HepG2 (cell line): Measurements from ENCODE around the gene ULK4. TPM values are rescaled to one million over a fixed set of nuclear protein-coding genes. Genes with fewer than 3 reads are reported as not detected.
A peak's percentile ranks its signal among the peaks of the same experiment; 100 is the strongest.

ENCODE experiments used
- ARID2 ChIP-seq: sonication (generic); formaldehyde crosslinking; IDR thresholded peaks from 2 replicates; pipeline ENCODE4 v1.8.1; 2022; ENCODE audit warnings: mild to moderate bottlenecking, missing genetic modification reagents, borderline replicate concordance
- JDP2 ChIP-seq: sonication (generic); formaldehyde crosslinking; IDR thresholded peaks from 2 replicates; pipeline ENCODE4 v1.8.1; 2022; ENCODE audit warnings: missing genetic modification reagents, borderline replicate concordance
- KAT7 ChIP-seq: IDR thresholded peaks from 2 replicates; pipeline ENCODE4 v1.6.1; 2018; ENCODE audit warnings: borderline replicate concordance, missing compliant biosample characterization
- KLF16 ChIP-seq, 2 experiments: sonication (generic) in 1 of 2; formaldehyde crosslinking in 1 of 2; IDR thresholded peaks; 2 replicates each; pipeline versions ENCODE4 v1.6.1 to v1.8.0; 2016 to 2023; ENCODE audit warnings: missing genetic modification reagents in 2 of 2, missing compliant biosample characterization in 1 of 2
- KLF9 ChIP-seq: IDR thresholded peaks from 2 replicates; pipeline ENCODE4 v1.6.1; 2016; ENCODE audit warnings: low read depth
- MIER3 ChIP-seq: IDR thresholded peaks from 2 replicates; pipeline ENCODE4 v1.6.1; 2016; ENCODE audit warnings: missing compliant biosample characterization, borderline replicate concordance
- NCOA1 ChIP-seq: sonication (generic); formaldehyde crosslinking; IDR thresholded peaks from 2 replicates; pipeline ENCODE4 v1.9.0; 2021; ENCODE audit warnings: missing genetic modification reagents
- NCOA5 ChIP-seq: sonication (generic); formaldehyde crosslinking; IDR thresholded peaks from 2 replicates; pipeline ENCODE4 v1.4.0; 2020; ENCODE audit warnings: missing genetic modification reagents
- SNRNP70 ChIP-seq: fragments of 200-400 bp; formaldehyde crosslinking; IDR thresholded peaks from 2 replicates; pipeline ENCODE4 v1.6.1; 2017; ENCODE audit warnings: mild to moderate bottlenecking, low read depth, low read length, moderate library complexity
- SUZ12 ChIP-seq: fragments of 150-350 bp; IDR thresholded peaks from 2 replicates; pipeline ENCODE4 v1.6.1; 2014; ENCODE audit warnings: low read depth, low read length
- ZMAT5 ChIP-seq: sonication (generic); formaldehyde crosslinking; IDR thresholded peaks from 2 replicates; pipeline ENCODE4 v1.5.0; 2020; ENCODE audit warnings: mild to moderate bottlenecking, low read depth, missing genetic modification reagents, borderline replicate concordance
- ZNF317 ChIP-seq: sonication (generic); formaldehyde crosslinking; IDR thresholded peaks from 2 replicates; pipeline ENCODE4 v1.5.0; 2020; ENCODE audit warnings: mild to moderate bottlenecking, missing genetic modification reagents
- ZNF609 ChIP-seq: sonication (generic); formaldehyde crosslinking; IDR thresholded peaks from 2 replicates; pipeline ENCODE4 v1.4.0; 2020; ENCODE audit warnings: mild to moderate bottlenecking, missing genetic modification reagents, borderline replicate concordance
- polyA plus RNA-seq, 8 experiments: library from polyadenylated mRNA; depleted of rRNA in 3 of 8; stranded (reverse) in 7 of 8; unstranded in 1 of 8; fragments of >200 nt; fragmentation: Illumina TruSeq in 4 of 8; extraction: Trizol in 4 of 8; gene quantifications; 2 replicates each; pipeline versions ENCODE4 v1.2.1 to v1.2.3, GENCODE V29; 2011 to 2016; ENCODE audit warnings: low read depth in 4 of 8, missing spikeins in 1 of 8, mixed read lengths in 1 of 8; ENCODE audit not compliant: insufficient read depth in 1 of 8
- total RNA-seq, 5 experiments: library from RNA; depleted of rRNA; stranded (reverse); fragments of >200 nt; fragmentation: Illumina TruSeq; extraction: Trizol; gene quantifications; 2 replicates each; pipeline ENCODE4 v1.2.3, GENCODE V29; 2016; ENCODE audit warnings: low read depth in 1 of 5
- TF ChIP-seq, protein P1 (sequence below): sonication (generic); formaldehyde crosslinking; IDR thresholded peaks from 2 replicates; pipeline ENCODE4 v1.8.1; 2023; ENCODE audit warnings: missing genetic modification reagents, mild to moderate bottlenecking, borderline replicate concordance
- TF ChIP-seq, protein P2 (sequence below): sonication (generic); formaldehyde crosslinking; IDR thresholded peaks from 2 replicates; pipeline ENCODE4 v1.4.0; 2020; ENCODE audit warnings: mild to moderate bottlenecking, missing genetic modification reagents
- TF ChIP-seq, protein P3 (sequence below): sonication (generic); formaldehyde crosslinking; IDR thresholded peaks from 2 replicates; pipeline ENCODE4 v1.4.0; 2020; ENCODE audit warnings: mild to moderate bottlenecking, missing genetic modification reagents
- TF ChIP-seq, protein P4 (sequence below): sonication (generic); formaldehyde crosslinking; IDR thresholded peaks from 2 replicates; pipeline ENCODE4 v1.5.0; 2020; ENCODE audit warnings: missing genetic modification reagents

Gene ULK4
- total and polyA plus RNA-seq, 2 of the 13 experiments (the other 11 are each of a cell fraction or from before 2014, with no cell fraction given): 6.7 to 11.8 TPM

GRCh38 chr3:41265823-41266273 lies 696.1 kb downstream of the ULK4 start (continued):
- no peak for TF ChIP-seq ZMAT5 (CRISPR knock-in tag)
- TF ChIP-seq NCOA5 (CRISPR knock-in tag): no peak
- TF ChIP-seq KLF9: no peak
- TF ChIP-seq JDP2 (CRISPR knock-in tag): no peak
- no peak for TF ChIP-seq ARID2 (CRISPR knock-in tag)
- TF ChIP-seq, protein P1, sequence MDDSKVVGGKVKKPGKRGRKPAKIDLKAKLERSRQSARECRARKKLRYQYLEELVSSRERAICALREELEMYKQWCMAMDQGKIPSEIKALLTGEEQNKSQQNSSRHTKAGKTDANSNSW (CRISPR knock-in tag): no peak
- 0 out of 2 replicates have a peak, but pooled peaks have one; percentile 38 for TF ChIP-seq MIER3 (CRISPR knock-in tag)
- TF ChIP-seq KAT7: no peak
- peak; percentile 26; the same call in 1 of the 2 replicates for TF ChIP-seq ZNF609 (CRISPR knock-in tag)
- TF ChIP-seq ZNF317: 0 out of 2 replicates have a peak, but pooled peaks have one; percentile 39
- TF ChIP-seq, protein P2, sequence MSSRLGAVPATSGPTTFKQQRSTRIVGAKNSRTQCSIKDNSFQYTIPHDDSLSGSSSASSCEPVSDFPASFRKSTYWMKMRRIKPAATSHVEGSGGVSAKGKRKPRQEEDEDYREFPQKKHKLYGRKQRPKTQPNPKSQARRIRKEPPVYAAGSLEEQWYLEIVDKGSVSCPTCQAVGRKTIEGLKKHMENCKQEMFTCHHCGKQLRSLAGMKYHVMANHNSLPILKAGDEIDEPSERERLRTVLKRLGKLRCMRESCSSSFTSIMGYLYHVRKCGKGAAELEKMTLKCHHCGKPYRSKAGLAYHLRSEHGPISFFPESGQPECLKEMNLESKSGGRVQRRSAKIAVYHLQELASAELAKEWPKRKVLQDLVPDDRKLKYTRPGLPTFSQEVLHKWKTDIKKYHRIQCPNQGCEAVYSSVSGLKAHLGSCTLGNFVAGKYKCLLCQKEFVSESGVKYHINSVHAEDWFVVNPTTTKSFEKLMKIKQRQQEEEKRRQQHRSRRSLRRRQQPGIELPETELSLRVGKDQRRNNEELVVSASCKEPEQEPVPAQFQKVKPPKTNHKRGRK: no peak
- TF ChIP-seq, protein P3, sequence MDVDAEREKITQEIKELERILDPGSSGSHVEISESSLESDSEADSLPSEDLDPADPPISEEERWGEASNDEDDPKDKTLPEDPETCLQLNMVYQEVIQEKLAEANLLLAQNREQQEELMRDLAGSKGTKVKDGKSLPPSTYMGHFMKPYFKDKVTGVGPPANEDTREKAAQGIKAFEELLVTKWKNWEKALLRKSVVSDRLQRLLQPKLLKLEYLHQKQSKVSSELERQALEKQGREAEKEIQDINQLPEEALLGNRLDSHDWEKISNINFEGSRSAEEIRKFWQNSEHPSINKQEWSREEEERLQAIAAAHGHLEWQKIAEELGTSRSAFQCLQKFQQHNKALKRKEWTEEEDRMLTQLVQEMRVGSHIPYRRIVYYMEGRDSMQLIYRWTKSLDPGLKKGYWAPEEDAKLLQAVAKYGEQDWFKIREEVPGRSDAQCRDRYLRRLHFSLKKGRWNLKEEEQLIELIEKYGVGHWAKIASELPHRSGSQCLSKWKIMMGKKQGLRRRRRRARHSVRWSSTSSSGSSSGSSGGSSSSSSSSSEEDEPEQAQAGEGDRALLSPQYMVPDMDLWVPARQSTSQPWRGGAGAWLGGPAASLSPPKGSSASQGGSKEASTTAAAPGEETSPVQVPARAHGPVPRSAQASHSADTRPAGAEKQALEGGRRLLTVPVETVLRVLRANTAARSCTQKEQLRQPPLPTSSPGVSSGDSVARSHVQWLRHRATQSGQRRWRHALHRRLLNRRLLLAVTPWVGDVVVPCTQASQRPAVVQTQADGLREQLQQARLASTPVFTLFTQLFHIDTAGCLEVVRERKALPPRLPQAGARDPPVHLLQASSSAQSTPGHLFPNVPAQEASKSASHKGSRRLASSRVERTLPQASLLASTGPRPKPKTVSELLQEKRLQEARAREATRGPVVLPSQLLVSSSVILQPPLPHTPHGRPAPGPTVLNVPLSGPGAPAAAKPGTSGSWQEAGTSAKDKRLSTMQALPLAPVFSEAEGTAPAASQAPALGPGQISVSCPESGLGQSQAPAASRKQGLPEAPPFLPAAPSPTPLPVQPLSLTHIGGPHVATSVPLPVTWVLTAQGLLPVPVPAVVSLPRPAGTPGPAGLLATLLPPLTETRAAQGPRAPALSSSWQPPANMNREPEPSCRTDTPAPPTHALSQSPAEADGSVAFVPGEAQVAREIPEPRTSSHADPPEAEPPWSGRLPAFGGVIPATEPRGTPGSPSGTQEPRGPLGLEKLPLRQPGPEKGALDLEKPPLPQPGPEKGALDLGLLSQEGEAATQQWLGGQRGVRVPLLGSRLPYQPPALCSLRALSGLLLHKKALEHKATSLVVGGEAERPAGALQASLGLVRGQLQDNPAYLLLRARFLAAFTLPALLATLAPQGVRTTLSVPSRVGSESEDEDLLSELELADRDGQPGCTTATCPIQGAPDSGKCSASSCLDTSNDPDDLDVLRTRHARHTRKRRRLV (CRISPR knock-in tag): no peak
- peak in 1 of 2 experiments; percentile 49; a peak in 1 of 4 replicates for TF ChIP-seq KLF16 (CRISPR knock-in tag; IDR thresholded peaks at IDR 0.05)
- TF ChIP-seq SNRNP70: no peak
- no peak for TF ChIP-seq SUZ12
- no peak for TF ChIP-seq NCOA1 (CRISPR knock-in tag)
- TF ChIP-seq, protein P4, sequence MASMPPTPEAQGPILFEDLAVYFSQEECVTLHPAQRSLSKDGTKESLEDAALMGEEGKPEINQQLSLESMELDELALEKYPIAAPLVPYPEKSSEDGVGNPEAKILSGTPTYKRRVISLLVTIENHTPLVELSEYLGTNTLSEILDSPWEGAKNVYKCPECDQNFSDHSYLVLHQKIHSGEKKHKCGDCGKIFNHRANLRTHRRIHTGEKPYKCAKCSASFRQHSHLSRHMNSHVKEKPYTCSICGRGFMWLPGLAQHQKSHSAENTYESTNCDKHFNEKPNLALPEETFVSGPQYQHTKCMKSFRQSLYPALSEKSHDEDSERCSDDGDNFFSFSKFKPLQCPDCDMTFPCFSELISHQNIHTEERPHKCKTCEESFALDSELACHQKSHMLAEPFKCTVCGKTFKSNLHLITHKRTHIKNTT (CRISPR knock-in tag): no peak
